NCI-H2196 (cell line): ENCODE data around the gene CPHXL.

ENCODE experiments used
- DNase-seq: peaks from one replicate; lab custom pipeline; 2025; ENCODE audit not compliant: unreplicated experiment; lab: John Stamatoyannopoulos, UW

CPHXL gene

GRCh38 chr16:75702242-75702641 is 24.0 kb downstream of the CPHXL start:
- DNase-seq, result no peak

- no peak for DNase-seq
Observed at GRCh38 chr16:75701361-75701760, 24.9 kb downstream of the CPHXL start, which contains the start of gene DUXB. DUXB (minus strand) TSS chr16:75701461; CDS start chr16:75701418, 43 bp downstream.

DNA sequence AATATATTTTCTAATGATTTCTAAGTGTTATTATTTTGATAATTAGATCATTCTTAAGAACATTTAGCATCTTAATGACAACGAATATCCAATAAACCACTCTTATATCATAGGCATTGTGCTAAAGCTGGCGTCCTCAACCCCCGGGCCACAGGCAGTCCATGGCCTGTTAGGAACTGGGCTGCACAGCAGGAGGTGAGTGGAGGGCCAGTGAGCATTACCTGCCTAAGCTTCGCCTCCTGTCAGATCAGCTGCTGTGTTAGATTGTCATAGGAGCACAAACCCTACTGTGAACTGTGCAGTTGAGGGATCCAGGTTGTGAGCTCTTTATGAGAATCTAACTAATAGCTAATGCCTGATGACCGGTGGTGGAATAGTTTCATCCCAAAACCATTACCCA is 28.7 kb downstream of the CPHXL start:
- no peak for DNase-seq

DNA sequence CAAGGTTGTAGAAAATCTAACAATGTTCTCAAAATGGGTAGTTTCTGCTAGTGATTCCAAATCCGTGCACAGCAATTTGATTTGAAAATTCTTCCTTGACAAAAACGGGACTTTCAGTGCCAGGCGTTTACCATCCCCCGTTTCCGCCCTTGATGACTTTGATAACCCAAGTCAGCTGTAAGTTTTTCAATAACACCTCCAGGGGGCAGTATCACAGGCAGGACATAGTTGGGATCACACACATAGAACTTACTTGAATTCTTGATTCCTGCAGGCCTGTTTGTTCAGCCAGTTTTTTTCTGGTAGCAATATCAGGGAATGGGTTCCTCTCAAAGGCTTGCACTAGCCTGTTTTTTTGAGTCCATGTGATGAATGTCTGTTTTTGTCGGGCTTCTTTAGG is 30.6 kb downstream of the CPHXL start:
- DNase-seq, result no peak

DNA sequence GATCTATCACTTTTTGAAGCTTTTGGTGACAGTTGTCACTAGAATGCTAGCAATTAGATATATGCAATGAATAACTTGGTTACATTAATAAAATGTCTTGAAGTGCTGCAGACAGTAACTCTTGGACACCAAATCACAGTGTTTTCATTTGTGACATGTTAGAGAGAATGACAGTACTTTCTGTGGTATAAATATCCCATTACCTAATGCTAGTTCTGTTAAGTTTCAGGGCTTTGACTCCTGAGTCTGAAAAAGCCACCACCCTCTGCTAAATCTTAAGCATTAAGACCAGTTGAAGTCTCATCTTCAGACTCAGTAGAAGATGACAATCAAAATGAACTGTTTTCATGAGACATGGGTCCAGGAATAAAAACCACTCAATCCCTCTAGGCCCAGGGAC is 38.9 kb downstream of the CPHXL start:
- no peak for DNase-seq

- no peak for DNase-seq
Observed at GRCh38 chr16:75682308-75682707, 44.0 kb downstream of the CPHXL start.

- no peak for DNase-seq
Observed at GRCh38 chr16:75679366-75679765, 46.9 kb downstream of the CPHXL start.

DNA sequence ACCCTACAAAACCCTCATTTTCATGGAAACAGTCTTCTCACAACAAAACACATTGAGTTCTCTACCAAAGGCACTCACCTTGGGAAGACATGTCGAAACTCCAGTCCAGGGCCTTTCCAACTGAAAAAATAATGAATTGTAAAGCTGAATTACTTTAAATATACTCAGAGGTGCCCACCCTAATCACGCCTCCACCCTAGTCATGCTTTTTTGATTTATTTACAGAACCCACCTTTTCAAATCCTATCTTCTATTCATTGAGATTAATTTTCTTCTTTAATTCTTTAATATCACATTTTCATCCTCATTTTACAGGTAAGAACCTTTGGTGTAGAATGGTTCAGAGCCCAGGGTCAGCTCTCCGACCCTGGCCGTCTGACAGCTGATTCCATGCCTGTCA is 49.4 kb downstream of the CPHXL start, which contains the start of gene CPHXL2:
Gene CPHXL2 (minus strand): TSS at position 101 of the 400 bp plus-strand sequence. CDS start 10 bp downstream, at position 91.
- DNase-seq, result no peak

GRCh38 chr16:75667503-75667902 is 58.8 kb downstream of the CPHXL start:
- no peak for DNase-seq
